HepG2 (cell line): ENCODE results near the gene KHNYN. TPM values are rescaled to one million over a fixed set of nuclear protein-coding genes. Genes with fewer than 3 reads are reported as not detected.
A peak's percentile ranks its signal among the peaks of the same experiment; 100 is the strongest.

ENCODE experiments used
- CREB1 ChIP-seq, 2 experiments: fragments of 450-650 bp in 1 of 2; IDR thresholded peaks; 2 replicates each; pipeline ENCODE4 v1.6.1; 2016 to 2017; ENCODE audit warnings: control low read depth in 1 of 2, mild to moderate bottlenecking in 1 of 2, missing compliant biosample characterization in 1 of 2, missing genetic modification characterization in 1 of 2
- HNRNPUL1 ChIP-seq: fragments of 200-400 bp; formaldehyde crosslinking; IDR thresholded peaks from 2 replicates; pipeline ENCODE4 v1.6.1; 2017; ENCODE audit warnings: low read depth, mild to moderate bottlenecking, low read length, moderate library complexity
- SIX4 ChIP-seq: sonication (generic); formaldehyde crosslinking; IDR thresholded peaks from 2 replicates; pipeline ENCODE4 v1.4.0; 2020; ENCODE audit warnings: missing genetic modification reagents
- SNAI1 ChIP-seq: sonication (generic); formaldehyde crosslinking; IDR thresholded peaks from 2 replicates; pipeline ENCODE4 v1.5.0; 2020; ENCODE audit warnings: mild to moderate bottlenecking, missing genetic modification reagents, borderline replicate concordance
- SOX13 ChIP-seq, 3 experiments: fragments of 450-650 bp in 1 of 3; sonication (generic) in 1 of 3; formaldehyde crosslinking in 1 of 3; IDR thresholded peaks in 2 of 3; conservative IDR thresholded peaks in 1 of 3; 2 replicates each; pipeline versions ENCODE4 v1.5.0 to v1.6.1; 2016 to 2020; ENCODE audit warnings: antibody characterized with exemption in 1 of 3, mild to moderate bottlenecking in 1 of 3, missing compliant biosample characterization in 1 of 3, missing genetic modification reagents in 1 of 3, moderate library complexity in 1 of 3
- SP5 ChIP-seq: IDR thresholded peaks from 2 replicates; pipeline ENCODE4 v1.6.1; 2016; ENCODE audit warnings: low read depth, borderline replicate concordance
- STAG1 ChIP-seq: sonication (generic); formaldehyde crosslinking; IDR thresholded peaks from 2 replicates; pipeline ENCODE4 v1.4.0; 2020; ENCODE audit warnings: missing genetic modification reagents
- ZNF224 ChIP-seq: sonication (generic); formaldehyde crosslinking; IDR thresholded peaks from 2 replicates; pipeline ENCODE4 v1.5.0; 2020; ENCODE audit warnings: mild to moderate bottlenecking, missing genetic modification reagents
- polyA plus RNA-seq, 8 experiments: library from polyadenylated mRNA; depleted of rRNA in 3 of 8; stranded (reverse) in 7 of 8; unstranded in 1 of 8; fragments of >200 nt; fragmentation: Illumina TruSeq in 4 of 8; extraction: Trizol in 4 of 8; gene quantifications; 2 replicates each; pipeline versions ENCODE4 v1.2.1 to v1.2.3, GENCODE V29; 2011 to 2016; ENCODE audit warnings: low read depth in 4 of 8, missing spikeins in 1 of 8, mixed read lengths in 1 of 8; ENCODE audit not compliant: insufficient read depth in 1 of 8
- total RNA-seq, 5 experiments: library from RNA; depleted of rRNA; stranded (reverse); fragments of >200 nt; fragmentation: Illumina TruSeq; extraction: Trizol; gene quantifications; 2 replicates each; pipeline ENCODE4 v1.2.3, GENCODE V29; 2016; ENCODE audit warnings: low read depth in 1 of 5
- TF ChIP-seq, protein P1 (sequence below): sonication (generic); formaldehyde crosslinking; IDR thresholded peaks from 2 replicates; pipeline ENCODE4 v1.8.0; 2022; ENCODE audit warnings: missing genetic modification reagents, mild to moderate bottlenecking, moderate library complexity, borderline replicate concordance
- TF ChIP-seq, protein P2 (sequence below): sonication (generic); formaldehyde crosslinking; IDR thresholded peaks from 2 replicates; pipeline ENCODE4 v1.9.0; 2021; ENCODE audit warnings: missing genetic modification reagents, mild to moderate bottlenecking, borderline replicate concordance
- TF ChIP-seq, protein P3 (sequence below): IDR thresholded peaks from 2 replicates; pipeline ENCODE4 v1.6.1; 2016; ENCODE audit warnings: mild to moderate bottlenecking, missing biosample characterization, missing genetic modification reagents
- TF ChIP-seq, protein P4 (sequence below): sonication (generic); formaldehyde crosslinking; conservative IDR thresholded peaks from 2 replicates; pipeline ENCODE4 v1.4.0; 2020; ENCODE audit warnings: mild to moderate bottlenecking, missing genetic modification reagents, moderate library complexity
- TF ChIP-seq, protein P5 (sequence below): sonication (generic); formaldehyde crosslinking; IDR thresholded peaks from 2 replicates; pipeline ENCODE4 v1.4.0; 2020; ENCODE audit warnings: missing genetic modification reagents

KHNYN gene
- total and polyA plus RNA-seq, 2 of the 13 experiments (the other 11 are each of a cell fraction or from before 2014, with no cell fraction given): 52.8 to 75.7 TPM

DNA sequence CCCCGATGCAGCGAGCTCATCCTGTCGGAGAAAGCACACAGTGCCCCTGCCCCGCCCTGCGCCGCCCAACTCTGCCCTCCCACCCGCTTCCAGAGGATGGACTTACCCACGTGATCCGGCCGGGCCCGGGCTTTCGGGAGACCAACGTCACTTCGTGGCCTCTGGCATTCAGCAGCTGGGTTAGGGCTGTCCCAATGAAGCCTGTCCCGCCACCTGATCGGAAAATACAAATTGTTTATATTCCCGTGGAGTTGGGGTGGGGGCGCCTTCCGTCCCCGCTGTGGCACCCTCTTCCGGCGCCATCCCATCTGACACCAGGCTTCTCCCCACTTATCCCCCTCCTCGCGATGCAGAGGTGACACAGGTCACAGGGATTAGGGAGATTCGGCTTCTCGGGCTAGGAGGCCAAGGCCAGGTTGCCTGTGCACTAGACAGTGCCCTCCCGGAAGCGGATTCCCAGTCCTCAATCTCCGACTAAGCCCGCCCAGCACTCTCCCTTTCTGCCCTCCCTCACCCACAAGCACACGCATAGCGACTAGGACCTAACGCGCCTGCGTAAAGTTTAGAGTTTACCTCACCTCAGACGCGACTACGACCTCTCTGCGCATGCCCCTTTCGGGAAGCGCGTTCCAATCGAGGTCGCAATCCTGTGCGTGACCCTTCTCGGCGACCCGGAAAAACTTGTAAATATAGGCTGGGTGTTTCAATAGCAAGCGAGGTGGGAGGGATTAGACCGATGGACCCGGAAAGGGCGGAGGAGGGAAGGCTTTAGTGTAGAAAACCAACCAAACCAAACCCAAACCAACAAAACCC lies 12.7 kb downstream of the KHNYN start, which contains the start of gene SDR39U1 (continued):
- no peak; the same call in none of the 2 replicates for TF ChIP-seq SOX13 (IDR thresholded peaks at IDR 0.05)
- peak; percentile 21 to 81; a peak in 2 of 4 replicates for TF ChIP-seq SOX13 (CRISPR knock-in tag; conservative IDR thresholded peaks at IDR 0.05 in 1 of 2, IDR thresholded peaks at IDR 0.05 in 1 of 2)
- peak; percentile 96 for TF ChIP-seq SP5 (CRISPR knock-in tag)
- TF ChIP-seq, protein P1, sequence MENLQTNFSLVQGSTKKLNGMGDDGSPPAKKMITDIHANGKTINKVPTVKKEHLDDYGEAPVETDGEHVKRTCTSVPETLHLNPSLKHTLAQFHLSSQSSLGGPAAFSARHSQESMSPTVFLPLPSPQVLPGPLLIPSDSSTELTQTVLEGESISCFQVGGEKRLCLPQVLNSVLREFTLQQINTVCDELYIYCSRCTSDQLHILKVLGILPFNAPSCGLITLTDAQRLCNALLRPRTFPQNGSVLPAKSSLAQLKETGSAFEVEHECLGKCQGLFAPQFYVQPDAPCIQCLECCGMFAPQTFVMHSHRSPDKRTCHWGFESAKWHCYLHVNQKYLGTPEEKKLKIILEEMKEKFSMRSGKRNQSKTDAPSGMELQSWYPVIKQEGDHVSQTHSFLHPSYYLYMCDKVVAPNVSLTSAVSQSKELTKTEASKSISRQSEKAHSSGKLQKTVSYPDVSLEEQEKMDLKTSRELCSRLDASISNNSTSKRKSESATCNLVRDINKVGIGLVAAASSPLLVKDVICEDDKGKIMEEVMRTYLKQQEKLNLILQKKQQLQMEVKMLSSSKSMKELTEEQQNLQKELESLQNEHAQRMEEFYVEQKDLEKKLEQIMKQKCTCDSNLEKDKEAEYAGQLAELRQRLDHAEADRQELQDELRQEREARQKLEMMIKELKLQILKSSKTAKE: peak; percentile 80; the same call in 1 of the 2 replicates
- TF ChIP-seq STAG1 (CRISPR knock-in tag): peak; percentile 18; the same call in 1 of the 2 replicates
- peak; percentile 98; the same call in 1 of the 2 replicates for TF ChIP-seq SNAI1 (CRISPR knock-in tag)
- no peak; the same call in none of the 2 replicates for TF ChIP-seq SIX4
- TF ChIP-seq HNRNPUL1: no peak
- peak; percentile 87 for TF ChIP-seq CREB1 (IDR thresholded peaks at IDR 0.05)
- TF ChIP-seq CREB1 (CRISPR knock-in tag; IDR thresholded peaks at IDR 0.05): no peak
- TF ChIP-seq ZNF224 (CRISPR knock-in tag): peak; percentile 99
- TF ChIP-seq, protein P2, sequence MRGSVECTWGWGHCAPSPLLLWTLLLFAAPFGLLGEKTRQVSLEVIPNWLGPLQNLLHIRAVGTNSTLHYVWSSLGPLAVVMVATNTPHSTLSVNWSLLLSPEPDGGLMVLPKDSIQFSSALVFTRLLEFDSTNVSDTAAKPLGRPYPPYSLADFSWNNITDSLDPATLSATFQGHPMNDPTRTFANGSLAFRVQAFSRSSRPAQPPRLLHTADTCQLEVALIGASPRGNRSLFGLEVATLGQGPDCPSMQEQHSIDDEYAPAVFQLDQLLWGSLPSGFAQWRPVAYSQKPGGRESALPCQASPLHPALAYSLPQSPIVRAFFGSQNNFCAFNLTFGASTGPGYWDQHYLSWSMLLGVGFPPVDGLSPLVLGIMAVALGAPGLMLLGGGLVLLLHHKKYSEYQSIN (CRISPR knock-in tag): no peak
- TF ChIP-seq, protein P3, sequence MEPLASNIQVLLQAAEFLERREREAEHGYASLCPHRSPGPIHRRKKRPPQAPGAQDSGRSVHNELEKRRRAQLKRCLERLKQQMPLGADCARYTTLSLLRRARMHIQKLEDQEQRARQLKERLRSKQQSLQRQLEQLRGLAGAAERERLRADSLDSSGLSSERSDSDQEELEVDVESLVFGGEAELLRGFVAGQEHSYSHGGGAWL: peak; percentile 95; the same call in 1 of the 2 replicates
- TF ChIP-seq, protein P4, sequence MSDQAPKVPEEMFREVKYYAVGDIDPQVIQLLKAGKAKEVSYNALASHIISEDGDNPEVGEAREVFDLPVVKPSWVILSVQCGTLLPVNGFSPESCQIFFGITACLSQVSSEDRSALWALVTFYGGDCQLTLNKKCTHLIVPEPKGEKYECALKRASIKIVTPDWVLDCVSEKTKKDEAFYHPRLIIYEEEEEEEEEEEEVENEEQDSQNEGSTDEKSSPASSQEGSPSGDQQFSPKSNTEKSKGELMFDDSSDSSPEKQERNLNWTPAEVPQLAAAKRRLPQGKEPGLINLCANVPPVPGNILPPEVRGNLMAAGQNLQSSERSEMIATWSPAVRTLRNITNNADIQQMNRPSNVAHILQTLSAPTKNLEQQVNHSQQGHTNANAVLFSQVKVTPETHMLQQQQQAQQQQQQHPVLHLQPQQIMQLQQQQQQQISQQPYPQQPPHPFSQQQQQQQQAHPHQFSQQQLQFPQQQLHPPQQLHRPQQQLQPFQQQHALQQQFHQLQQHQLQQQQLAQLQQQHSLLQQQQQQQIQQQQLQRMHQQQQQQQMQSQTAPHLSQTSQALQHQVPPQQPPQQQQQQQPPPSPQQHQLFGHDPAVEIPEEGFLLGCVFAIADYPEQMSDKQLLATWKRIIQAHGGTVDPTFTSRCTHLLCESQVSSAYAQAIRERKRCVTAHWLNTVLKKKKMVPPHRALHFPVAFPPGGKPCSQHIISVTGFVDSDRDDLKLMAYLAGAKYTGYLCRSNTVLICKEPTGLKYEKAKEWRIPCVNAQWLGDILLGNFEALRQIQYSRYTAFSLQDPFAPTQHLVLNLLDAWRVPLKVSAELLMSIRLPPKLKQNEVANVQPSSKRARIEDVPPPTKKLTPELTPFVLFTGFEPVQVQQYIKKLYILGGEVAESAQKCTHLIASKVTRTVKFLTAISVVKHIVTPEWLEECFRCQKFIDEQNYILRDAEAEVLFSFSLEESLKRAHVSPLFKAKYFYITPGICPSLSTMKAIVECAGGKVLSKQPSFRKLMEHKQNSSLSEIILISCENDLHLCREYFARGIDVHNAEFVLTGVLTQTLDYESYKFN: peak; percentile 84
- TF ChIP-seq, protein P5, sequence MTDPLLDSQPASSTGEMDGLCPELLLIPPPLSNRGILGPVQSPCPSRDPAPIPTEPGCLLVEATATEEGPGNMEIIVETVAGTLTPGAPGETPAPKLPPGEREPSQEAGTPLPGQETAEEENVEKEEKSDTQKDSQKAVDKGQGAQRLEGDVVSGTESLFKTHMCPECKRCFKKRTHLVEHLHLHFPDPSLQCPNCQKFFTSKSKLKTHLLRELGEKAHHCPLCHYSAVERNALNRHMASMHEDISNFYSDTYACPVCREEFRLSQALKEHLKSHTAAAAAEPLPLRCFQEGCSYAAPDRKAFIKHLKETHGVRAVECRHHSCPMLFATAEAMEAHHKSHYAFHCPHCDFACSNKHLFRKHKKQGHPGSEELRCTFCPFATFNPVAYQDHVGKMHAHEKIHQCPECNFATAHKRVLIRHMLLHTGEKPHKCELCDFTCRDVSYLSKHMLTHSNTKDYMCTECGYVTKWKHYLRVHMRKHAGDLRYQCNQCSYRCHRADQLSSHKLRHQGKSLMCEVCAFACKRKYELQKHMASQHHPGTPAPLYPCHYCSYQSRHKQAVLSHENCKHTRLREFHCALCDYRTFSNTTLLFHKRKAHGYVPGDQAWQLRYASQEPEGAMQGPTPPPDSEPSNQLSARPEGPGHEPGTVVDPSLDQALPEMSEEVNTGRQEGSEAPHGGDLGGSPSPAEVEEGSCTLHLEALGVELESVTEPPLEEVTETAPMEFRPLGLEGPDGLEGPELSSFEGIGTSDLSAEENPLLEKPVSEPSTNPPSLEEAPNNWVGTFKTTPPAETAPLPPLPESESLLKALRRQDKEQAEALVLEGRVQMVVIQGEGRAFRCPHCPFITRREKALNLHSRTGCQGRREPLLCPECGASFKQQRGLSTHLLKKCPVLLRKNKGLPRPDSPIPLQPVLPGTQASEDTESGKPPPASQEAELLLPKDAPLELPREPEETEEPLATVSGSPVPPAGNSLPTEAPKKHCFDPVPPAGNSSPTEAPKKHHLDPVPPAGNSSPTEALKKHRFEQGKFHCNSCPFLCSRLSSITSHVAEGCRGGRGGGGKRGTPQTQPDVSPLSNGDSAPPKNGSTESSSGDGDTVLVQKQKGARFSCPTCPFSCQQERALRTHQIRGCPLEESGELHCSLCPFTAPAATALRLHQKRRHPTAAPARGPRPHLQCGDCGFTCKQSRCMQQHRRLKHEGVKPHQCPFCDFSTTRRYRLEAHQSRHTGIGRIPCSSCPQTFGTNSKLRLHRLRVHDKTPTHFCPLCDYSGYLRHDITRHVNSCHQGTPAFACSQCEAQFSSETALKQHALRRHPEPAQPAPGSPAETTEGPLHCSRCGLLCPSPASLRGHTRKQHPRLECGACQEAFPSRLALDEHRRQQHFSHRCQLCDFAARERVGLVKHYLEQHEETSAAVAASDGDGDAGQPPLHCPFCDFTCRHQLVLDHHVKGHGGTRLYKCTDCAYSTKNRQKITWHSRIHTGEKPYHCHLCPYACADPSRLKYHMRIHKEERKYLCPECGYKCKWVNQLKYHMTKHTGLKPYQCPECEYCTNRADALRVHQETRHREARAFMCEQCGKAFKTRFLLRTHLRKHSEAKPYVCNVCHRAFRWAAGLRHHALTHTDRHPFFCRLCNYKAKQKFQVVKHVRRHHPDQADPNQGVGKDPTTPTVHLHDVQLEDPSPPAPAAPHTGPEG: peak; percentile 72; the same call in 1 of the 2 replicates
